Cardiac fibroblast (primary cell): ENCODE measurements around the gene LRP5.
"Not testable (repeated sequence)": the region's sequence is repeated elsewhere in the genome, so short reads cannot be mapped to it uniquely, and the experiment has no call there.

Experiments used
- DNase-seq, 2 donors: peaks; one replicate each; pipeline versions ENCODE4 v3.0.0 to v3.0.0-alpha.2; 2010; ENCODE audit warnings: low read depth in 2 of 2
- H3K4me3 ChIP-seq, 2 donors: replicated peaks in 1 of 2; 1 replicate in 1 of 2; 2 replicates in 1 of 2; pipeline ENCODE4 v1.5.1; 2011; ENCODE audit warnings: low read depth in 2 of 2, low read length in 2 of 2, mild to moderate bottlenecking in 2 of 2, moderate library complexity in 1 of 2
- CTCF ChIP-seq: IDR thresholded peaks from one replicate; pipeline ENCODE4 v1.5.1; 2011; ENCODE audit warnings: low read depth, mild to moderate bottlenecking, low read length, inconsistent platforms

LRP5 gene

DNA sequence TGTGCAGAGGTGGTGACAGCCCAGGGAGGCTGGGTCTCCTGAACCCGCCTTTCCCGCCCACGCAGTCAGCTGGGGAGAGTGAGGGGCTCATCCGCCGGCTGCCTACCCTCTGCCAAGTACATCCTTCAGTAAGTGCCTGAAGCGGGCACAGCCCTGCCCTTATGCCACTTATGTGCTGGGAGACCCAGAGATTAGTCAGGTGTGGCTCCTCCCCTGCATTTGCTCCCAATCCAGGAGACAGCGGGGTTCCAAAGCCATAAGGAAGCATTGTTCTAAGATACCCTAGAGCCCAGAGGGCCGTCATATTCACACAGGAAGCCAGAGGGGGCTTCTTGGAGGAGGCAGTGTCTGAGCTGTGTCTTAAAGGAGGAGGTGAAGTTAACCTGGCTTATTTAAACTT lies 142.4 kb downstream of the LRP5 start:
- DNase-seq, result no peak
- no peak for TF ChIP-seq CTCF
- H3K4me3 ChIP-seq, result no peak overlapping the region

- no peak for TF ChIP-seq CTCF
Measured at GRCh38 chr11:68455485-68455884, 143.1 kb downstream of the LRP5 start.

DNA sequence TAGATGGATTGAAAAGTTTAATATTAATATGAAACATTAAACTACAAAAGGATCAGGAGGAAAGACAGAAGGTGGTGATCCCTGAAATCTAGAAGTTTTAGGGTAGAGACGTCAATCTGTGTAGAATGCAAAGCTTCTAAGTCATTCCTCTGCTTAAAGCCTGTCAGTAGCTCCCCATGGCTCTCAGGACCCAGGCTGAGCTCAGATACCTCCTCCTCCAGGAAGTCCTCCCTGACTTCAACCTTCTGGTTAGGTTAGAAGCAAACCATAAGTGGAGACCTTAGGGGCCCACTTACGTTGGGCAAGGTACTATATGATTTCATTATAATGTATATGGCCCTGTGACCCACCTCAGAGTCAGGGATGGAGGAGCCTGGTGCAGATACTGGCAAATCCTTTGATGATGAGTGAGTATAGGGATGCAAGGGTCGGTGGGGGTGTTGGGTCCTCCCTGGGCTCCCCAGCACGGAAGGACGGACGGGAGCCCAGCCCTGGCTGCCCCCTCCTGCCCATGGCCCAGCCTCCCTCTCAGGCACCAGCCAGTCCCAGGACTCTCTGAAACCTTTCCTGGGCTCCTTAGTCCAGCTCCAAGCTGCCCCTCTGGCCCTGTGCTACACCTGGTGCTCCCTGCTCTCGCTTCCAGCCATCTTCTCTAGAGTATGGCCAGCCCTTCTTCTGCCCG lies 145.0 kb downstream of the LRP5 start:
- no peak for DNase-seq
- no peak overlapping the region for H3K4me3 ChIP-seq
- no peak for TF ChIP-seq CTCF

More at GRCh38 chr11:68455485-68455884, 143.1 kb downstream of the LRP5 start:
- no peak overlapping the region for H3K4me3 ChIP-seq
- DNase-seq, result no peak

GRCh38 chr11:68457898-68458249 lies 145.5 kb downstream of the LRP5 start:
- no peak overlapping the region for H3K4me3 ChIP-seq
- DNase-seq, result no peak
- TF ChIP-seq CTCF, result no peak

- not testable (repeated sequence) for DNase-seq, H3K4me3 ChIP-seq
Measured at GRCh38 chr11:68458340-68458739, 145.9 kb downstream of the LRP5 start.

DNA sequence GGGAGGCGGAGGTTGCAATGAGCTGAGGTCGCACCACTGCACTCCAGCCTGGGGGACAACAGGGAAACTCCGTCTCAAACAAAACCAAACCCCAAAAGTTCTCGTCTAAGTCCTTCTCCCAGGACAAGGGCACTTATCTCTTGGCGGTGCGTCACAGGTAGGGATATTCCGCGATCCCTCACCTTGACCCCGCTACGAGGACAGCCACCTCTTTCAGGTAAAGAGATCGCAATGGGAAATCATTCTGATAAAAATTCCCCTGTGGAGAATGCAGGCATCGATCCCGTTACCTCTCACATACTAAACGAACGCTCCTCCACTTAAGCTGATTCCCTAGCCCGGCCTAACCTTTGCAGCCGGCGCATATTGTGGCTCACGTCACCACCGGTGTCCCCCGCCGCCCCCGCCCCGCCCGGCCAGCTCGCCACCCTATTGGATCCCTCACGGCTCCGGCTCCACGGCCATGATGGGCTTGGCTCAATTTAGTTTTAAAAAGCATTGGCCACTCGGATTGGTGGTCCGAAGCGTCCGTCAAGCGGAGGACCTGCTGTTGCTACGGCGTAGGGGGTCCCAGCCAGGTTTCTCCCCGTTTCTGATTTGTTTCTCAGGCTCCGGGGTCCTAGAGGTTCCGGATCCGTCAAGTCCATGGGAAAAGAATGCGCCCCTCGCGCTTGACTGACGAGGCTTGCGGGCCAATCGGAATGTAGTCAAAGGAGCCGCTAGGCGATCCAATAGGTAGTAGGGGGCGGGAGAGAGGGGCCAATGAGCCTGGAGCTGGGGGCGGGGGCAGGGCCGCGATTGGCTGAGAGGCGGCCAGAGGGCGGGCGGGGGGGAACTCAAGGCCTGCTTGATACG lies 147.7 kb downstream of the LRP5 start:
- DNase-seq, result peak; percentile 99 to 100
- peak overlapping the region; percentile 75 to 78 for H3K4me3 ChIP-seq
- TF ChIP-seq CTCF, result no peak

- TF ChIP-seq CTCF, result no peak
- peak within 1 kb of the TSS; percentile 75 to 78 for H3K4me3 ChIP-seq
- peak in 1 of 2 donors; percentile 52 for DNase-seq
Measured at GRCh38 chr11:68460741-68461574, 148.6 kb downstream of the LRP5 start, which contains the start of gene PPP6R3. PPP6R3 (plus strand) TSS chr11:68460752; CDS start chr11:68537665, 76,913 bp downstream.
